HCT116 (cell line): ENCODE measurements around the gene FAM184A. TPM values are rescaled to one million over a fixed set of nuclear protein-coding genes. Genes with fewer than 3 reads are reported as not detected.
A peak's percentile ranks its signal among the peaks of the same experiment; 100 is the strongest.

ENCODE experiments used
- ATAC-seq: fragments of 200-7000 bp; cut with Tn5 transposase; 2 replicates; pipeline ENCODE4 v1.9.1; 2020; ENCODE audit warnings: mild to moderate bottlenecking, moderate library complexity
- BruUV-seq: library from RNA; stranded (reverse); fragments of 400-500 nt; replicated peaks from 2 replicates; lab custom pipeline; 2021; lab: Mats Ljungman, UMichigan
- CTCF ChIA-PET: fragments of 300-600 bp; sonication (Branson Sonifier 250); formaldehyde crosslinking; loops from one replicate; lab custom pipeline; 2021; ENCODE audit warnings: antibody characterized with exemption; lab: Charles Lee
- POLR2A ChIA-PET: fragments of 300-600, 350-600 bp; sonication (Branson Sonifier 250); formaldehyde crosslinking; loops from one replicate; lab custom pipeline; 2021; ENCODE audit warnings: antibody characterized with exemption; lab: Charles Lee
- RAD21 ChIA-PET, 2 experiments: fragments of 300-600 bp; sonication (Branson Sonifier 250); formaldehyde crosslinking; loops; one replicate each; lab custom pipeline; 2023; ENCODE audit warnings: low total read pairs in 2 of 2; ENCODE audit not compliant: uncharacterized antibody in 2 of 2, unreplicated experiment in 2 of 2, low non-redundant PET in 1 of 2; lab: Charles Lee
- DNase-seq: peaks from one replicate; pipeline ENCODE4 v3.0.0-alpha.2; 2010; ENCODE audit warnings: low read depth, low spot score
- H2AFZ ChIP-seq: fragments of 200-600 bp; shearing (Covaris generic), sonication (generic); 2 replicates; pipeline ENCODE4 v1.6.1; 2017; ENCODE audit warnings: low read depth, mixed run types, mixed read lengths, antibody characterized with exemption, low read length; ENCODE audit not compliant: poor library complexity, severe bottlenecking
- H3K27ac ChIP-seq: 2 replicates; pipeline ENCODE4 v1.5.1; 2012; ENCODE audit warnings: low read depth, low read length
- H3K27me3 ChIP-seq: fragments of 200-600 bp; sonication (generic); 2 replicates; pipeline ENCODE4 v1.6.1; 2016; ENCODE audit warnings: mixed run types, low read length, mixed read lengths; ENCODE audit not compliant: insufficient read depth
- H3K36me3 ChIP-seq, 2 experiments: fragments of 200-500 bp in 1 of 2; fragments of 200-600 bp in 1 of 2; sonication (Bioruptor generic) in 1 of 2; sonication (generic) in 1 of 2; 2 replicates each; pipeline versions ENCODE4 v1.5.1 to v1.6.1; 2014 to 2016; ENCODE audit warnings: low read length in 2 of 2, inconsistent platforms in 1 of 2, mixed read lengths in 1 of 2, mixed run types in 1 of 2; ENCODE audit not compliant: insufficient read depth in 2 of 2, control insufficient read depth in 1 of 2
- H3K4me1 ChIP-seq, 2 experiments: fragments of 200-600 bp in 1 of 2; sonication (generic) in 1 of 2; 2 replicates each; pipeline versions ENCODE4 v1.5.1 to v1.6.1; 2012 to 2017; ENCODE audit warnings: low read length in 2 of 2, inconsistent platforms in 1 of 2, mild to moderate bottlenecking in 1 of 2, mixed read lengths in 1 of 2, mixed run types in 1 of 2, moderate library complexity in 1 of 2; ENCODE audit not compliant: insufficient read depth in 2 of 2, control insufficient read depth in 1 of 2
- H3K4me2 ChIP-seq: fragments of 200-600 bp; sonication (generic); 2 replicates; pipeline ENCODE4 v1.6.1; 2017; ENCODE audit warnings: mixed run types, low read length, mixed read lengths
- H3K4me3 ChIP-seq, 2 experiments: fragments of 200-600 bp in 1 of 2; sonication (generic) in 1 of 2; replicated peaks in 1 of 2; 2 replicates each; pipeline ENCODE4 v1.5.1; 2011 to 2016; ENCODE audit warnings: low read length in 2 of 2, control low read depth in 1 of 2, low read depth in 1 of 2, mild to moderate bottlenecking in 1 of 2, mixed read lengths in 1 of 2, mixed run types in 1 of 2
- H3K79me2 ChIP-seq: fragments of 200-600 bp; sonication (generic); 2 replicates; pipeline ENCODE4 v1.6.1; 2017; ENCODE audit warnings: mild to moderate bottlenecking, mixed run types, low read length, moderate library complexity, mixed read lengths; ENCODE audit not compliant: insufficient read depth
- H3K9ac ChIP-seq: fragments of 200-600 bp; sonication (generic); 2 replicates; pipeline ENCODE4 v1.6.1; 2016; ENCODE audit warnings: low read length, mixed read lengths
- H3K9me2 ChIP-seq: fragments of 200-600 bp; sonication (generic), shearing (Covaris generic); 2 replicates; pipeline ENCODE4 v1.6.1; 2017; ENCODE audit warnings: mixed run types, mild to moderate bottlenecking, moderate library complexity; ENCODE audit not compliant: insufficient read depth
- H3K9me3 ChIP-seq, 2 experiments: fragments of 200-500 bp in 1 of 2; fragments of 200-600 bp in 1 of 2; sonication (Bioruptor generic) in 1 of 2; sonication (generic) in 1 of 2; 2 replicates each; pipeline ENCODE4 v1.6.1; 2014 to 2017; ENCODE audit warnings: low read length in 2 of 2, mixed read lengths in 2 of 2, inconsistent platforms in 1 of 2, low read depth in 1 of 2, mild to moderate bottlenecking in 1 of 2, mixed run types in 1 of 2, moderate library complexity in 1 of 2; ENCODE audit not compliant: control insufficient read depth in 1 of 2, insufficient read depth in 1 of 2
- H4K20me1 ChIP-seq: fragments of 200-600 bp; sonication (generic), shearing (Covaris generic); 2 replicates; pipeline ENCODE4 v1.6.1; 2017; ENCODE audit warnings: mixed run types, mild to moderate bottlenecking, moderate library complexity; ENCODE audit not compliant: insufficient read depth
- FOSL1 ChIP-seq: IDR thresholded peaks from 2 replicates; pipeline ENCODE4 v1.6.1; 2012; ENCODE audit warnings: low read depth
- RAD21 ChIP-seq: IDR thresholded peaks from 2 replicates; pipeline ENCODE4 v1.6.1; 2012; ENCODE audit warnings: low read depth, mild to moderate bottlenecking
- intact Hi-C: fragments of 100-400 bp; cut with micrococcal nuclease; formaldehyde crosslinking; loops from 2 replicates; pipeline ENCODE4 v1.10.0; 2022
- microRNA counts: library from miRNA; unstranded; fragments of <30 nt; microRNA quantifications from one replicate; lab custom pipeline; 2015
- microRNA-seq: library from miRNA; unstranded; fragments of <30 nt; microRNA quantifications from one replicate; pipeline ENCODE4, GENCODE V29; 2016; ENCODE audit warnings: borderline number of aligned reads
- total RNA-seq: library from RNA; stranded (reverse); gene quantifications from one replicate; pipeline ENCODE4 v1.2.1, GENCODE V29; 2021; ENCODE audit not compliant: unreplicated experiment

The FAM184A gene
- total RNA-seq, 1 experiment from 2014 or later: 2.4 TPM

DNA sequence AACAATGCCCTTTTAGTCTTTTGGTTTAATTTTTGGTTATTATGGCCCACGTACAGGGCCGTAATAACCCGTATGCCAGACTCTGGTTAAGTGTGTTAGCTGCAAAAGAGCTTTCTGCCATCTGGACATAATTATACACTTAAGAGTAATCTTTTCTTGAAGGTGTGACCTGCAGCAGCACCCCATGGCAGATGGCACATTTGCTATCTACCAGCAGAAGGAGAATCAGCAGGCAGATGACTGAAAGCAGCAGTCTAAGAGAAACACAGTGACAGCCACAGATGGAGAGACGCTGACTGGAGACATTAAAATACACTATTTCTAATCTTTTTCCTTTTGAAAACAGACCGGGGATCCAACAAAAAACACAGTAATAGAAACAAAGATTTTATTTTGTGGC is 165.8 kb downstream of the FAM184A start:
- TF ChIP-seq RAD21 (no peak), FOSL1 (no peak)
- TF ChIP-seq, all 23 proteins: peak for 0
- Histone ChIP-seq H3K9me2 (no peaks in the 10 kb centered on the region), H3K27ac (no peak overlapping the region), H3K9me3 (no peaks in the 10 kb centered on the region), H4K20me1 (no peaks in the 10 kb centered on the region), H2AFZ (no peak overlapping the region), H3K36me3 (peaks cover 32 to 43% of the 10 kb centered on the region in 2 experiments), H3K4me1 (no peaks in the 10 kb centered on the region), H3K4me2 (no peak overlapping the region), H3K79me2 (0 out of 2 replicates have a peak, but pooled peaks cover 4% of the 10 kb centered on the region), H3K27me3 (no peaks in the 10 kb centered on the region), H3K9ac (no peak overlapping the region), H3K4me3 (no peak overlapping the region)
- RAD21 ChIA-PET: no interaction called here
- ATAC-seq (no peak), DNase-seq (no peak)
- intact Hi-C loops: no loop called here
- CTCF ChIA-PET: interaction anchor here (1.0 kb wide), 1 partner anchor 9 kb away, joined by 3 read pairs; no protein-coding TSS in a partner anchor
- POLR2A ChIA-PET: no interaction called here
- BruUV-seq: no TSS peak

MicroRNAs encoded within 50 kb of the gene (microRNA counts, 767-probe panel; counts per million panel counts)
- microRNA hsa-miR-548b-3p (lab: Ali Mortazavi, UCI) (not detected), microRNA hsa-miR-548b-5p (lab: Ali Mortazavi, UCI) (not detected)

Small RNA genes lying within 50 kb of the gene (microRNA-seq; reads per million reads assigned to microRNA genes)
- gene MIR548B: 6.0 reads per million, percentile 15 among the genes with 10 or more reads in this experiment

Other genes starting within 250 kb of the FAM184A start
- gene ASF1A, start 184.5 kb downstream of the FAM184A start, total RNA-seq: 23.3 TPM
- 13.6 TPM for gene MCM9, start 143.5 kb downstream of the FAM184A start, total RNA-seq